Choroid plexus epithelial cell (primary cell): ENCODE results near the gene TEX9.
"Not testable (repeated sequence)": the region's sequence is repeated elsewhere in the genome, so short reads cannot be mapped to it uniquely, and the experiment has no call there.

Source experiments
- DNase-seq: peaks from one replicate; pipeline ENCODE4 v3.0.0-alpha.2; 2010; ENCODE audit warnings: low read depth
- H3K4me3 ChIP-seq: 2 replicates; pipeline ENCODE4 v1.5.1; 2011; ENCODE audit warnings: low read depth, mild to moderate bottlenecking, control low read depth, low read length, moderate library complexity
- TF ChIP-seq, protein P1 (sequence below): conservative IDR thresholded peaks from 2 replicates; pipeline ENCODE4 v1.5.1; 2011; ENCODE audit warnings: low read depth, mild to moderate bottlenecking, control low read depth, inconsistent platforms, low read length, moderate library complexity

The TEX9 gene

DNA sequence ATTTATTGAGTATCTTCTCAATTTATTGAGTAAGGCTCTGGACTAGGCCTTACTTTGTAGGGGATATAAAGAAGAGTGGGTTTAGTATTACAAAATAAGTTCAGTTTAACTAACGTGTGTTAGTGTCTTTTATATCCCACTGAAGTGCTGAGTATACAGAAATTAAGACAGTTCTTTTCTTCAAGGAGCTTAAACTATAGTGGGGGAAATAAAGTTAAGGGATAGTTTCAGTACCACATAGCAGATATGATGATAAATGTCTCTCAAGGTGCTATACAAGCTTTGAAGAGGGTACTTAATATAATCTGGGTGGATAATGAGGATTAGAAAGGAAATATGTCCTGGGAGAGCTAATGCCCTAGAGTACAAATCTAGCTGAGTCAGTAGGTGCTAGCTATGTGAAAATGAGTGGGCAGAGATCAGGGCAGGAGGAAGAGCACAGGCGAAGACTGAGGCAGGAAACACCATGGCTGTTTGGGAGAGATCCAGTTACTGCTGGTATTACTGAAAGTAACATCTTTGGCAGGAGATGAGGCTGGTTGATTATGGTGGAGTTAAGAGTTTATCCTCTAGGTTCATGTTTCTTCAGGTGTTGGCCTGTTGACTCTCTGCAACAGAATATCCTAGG, 46.0 kb downstream of the TEX9 start:
- H3K4me3 ChIP-seq = no peak overlapping the region
- peak; percentile 22 for DNase-seq
- TF ChIP-seq, protein P1, sequence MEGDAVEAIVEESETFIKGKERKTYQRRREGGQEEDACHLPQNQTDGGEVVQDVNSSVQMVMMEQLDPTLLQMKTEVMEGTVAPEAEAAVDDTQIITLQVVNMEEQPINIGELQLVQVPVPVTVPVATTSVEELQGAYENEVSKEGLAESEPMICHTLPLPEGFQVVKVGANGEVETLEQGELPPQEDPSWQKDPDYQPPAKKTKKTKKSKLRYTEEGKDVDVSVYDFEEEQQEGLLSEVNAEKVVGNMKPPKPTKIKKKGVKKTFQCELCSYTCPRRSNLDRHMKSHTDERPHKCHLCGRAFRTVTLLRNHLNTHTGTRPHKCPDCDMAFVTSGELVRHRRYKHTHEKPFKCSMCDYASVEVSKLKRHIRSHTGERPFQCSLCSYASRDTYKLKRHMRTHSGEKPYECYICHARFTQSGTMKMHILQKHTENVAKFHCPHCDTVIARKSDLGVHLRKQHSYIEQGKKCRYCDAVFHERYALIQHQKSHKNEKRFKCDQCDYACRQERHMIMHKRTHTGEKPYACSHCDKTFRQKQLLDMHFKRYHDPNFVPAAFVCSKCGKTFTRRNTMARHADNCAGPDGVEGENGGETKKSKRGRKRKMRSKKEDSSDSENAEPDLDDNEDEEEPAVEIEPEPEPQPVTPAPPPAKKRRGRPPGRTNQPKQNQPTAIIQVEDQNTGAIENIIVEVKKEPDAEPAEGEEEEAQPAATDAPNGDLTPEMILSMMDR = no peak

DNA sequence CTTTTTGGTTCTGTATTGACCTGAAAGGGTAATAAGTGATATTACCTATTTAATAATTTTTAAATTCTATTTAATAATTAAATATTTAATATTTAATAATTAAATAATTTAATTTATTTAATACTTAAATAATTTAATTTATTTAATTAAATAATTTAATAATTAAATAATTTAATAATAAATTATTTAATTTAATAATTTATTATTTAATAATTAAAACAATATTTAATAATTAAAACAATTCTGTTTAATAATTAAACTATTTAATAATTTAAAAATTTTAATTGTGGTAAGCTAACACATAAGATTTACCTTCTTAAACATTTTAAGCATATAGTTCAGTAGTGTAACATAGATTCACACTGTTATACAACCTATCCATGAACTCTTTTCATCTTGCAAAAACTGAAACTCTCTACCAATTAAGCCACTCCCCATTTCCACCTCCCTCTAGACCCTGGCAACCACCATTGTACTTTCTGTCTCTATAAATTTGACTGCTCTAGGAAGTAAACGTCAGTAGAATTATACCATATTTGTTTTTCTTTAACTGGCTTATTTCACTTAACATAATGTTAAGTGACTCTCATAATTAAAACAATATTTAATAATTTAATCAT, 48.0 kb downstream of the TEX9 start:
- not testable (repeated sequence) for DNase-seq, H3K4me3 ChIP-seq

DNA sequence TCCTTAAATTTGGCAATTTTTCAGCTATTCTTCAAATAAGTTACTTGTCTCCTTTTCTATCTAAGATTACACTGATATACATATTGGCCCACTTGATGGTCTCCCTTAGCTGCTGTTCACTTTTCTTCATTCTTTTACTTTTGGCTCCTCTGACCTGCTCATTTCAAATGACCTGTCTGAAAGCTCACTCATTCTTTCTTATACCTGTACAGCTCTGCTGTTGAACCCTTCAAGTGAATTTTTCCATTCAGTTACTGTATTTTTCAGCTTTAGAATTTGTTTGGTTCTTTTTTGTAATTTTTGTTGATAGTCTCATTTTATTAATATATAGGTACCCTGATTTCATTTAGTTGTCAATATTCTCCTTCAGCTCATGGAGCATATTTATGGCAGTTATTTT, 60.0 kb downstream of the TEX9 start:
- TF ChIP-seq, protein P1 = no peak
- H3K4me3 ChIP-seq = no peak overlapping the region
- no peak for DNase-seq

DNA sequence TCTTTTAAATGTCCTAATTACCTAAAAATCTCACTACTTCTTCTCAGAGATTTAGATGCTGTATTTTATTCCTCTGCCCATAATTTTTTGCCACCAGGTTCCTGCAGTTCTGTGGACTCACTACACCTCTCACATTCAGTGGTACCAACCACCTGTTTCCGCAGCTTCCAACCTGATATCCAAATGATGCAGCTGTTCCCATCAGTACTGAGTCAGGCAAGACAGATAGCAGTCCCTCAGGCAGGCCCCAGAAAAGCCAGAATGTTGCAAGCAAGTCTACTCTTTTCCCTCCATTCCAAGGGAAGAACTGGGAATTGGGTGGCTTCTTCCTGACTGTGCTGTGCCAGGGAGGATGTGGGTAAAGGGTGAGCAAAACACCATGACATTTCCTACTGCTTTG, 60.8 kb downstream of the TEX9 start:
- no peak for DNase-seq
- TF ChIP-seq, protein P1 = no peak
- H3K4me3 ChIP-seq = no peak overlapping the region

DNA sequence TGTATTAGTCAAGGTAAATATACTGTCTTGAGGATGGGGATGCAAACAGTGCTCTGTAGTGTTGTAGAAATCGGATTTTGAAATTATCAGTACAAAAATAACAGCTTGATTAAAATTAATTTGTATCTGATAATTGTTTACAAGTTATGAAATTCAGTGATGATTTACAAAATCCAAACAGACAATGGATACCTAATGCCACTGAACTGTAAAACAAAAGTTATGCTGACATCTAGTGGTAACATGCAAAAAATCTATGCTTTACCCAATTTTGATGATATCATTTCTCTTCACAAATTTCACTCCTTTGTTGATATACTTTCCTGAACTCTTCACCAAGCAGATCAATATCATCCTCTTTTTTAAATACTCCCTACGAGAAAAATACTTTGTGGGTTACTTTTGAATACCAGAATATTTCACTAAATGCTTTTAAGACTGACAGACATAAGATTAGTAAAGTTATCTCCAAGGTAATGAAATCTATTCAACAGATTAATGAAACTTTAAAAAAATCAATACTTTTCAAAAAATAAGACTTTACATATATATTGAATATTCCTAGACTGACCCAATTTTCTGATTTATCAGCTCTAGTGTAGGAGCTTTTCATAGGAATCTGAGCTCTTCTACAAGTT, 63.7 kb downstream of the TEX9 start:
- TF ChIP-seq, protein P1 = peak; percentile 54
- DNase-seq = peak; percentile 61
- H3K4me3 ChIP-seq = no peak overlapping the region

DNA sequence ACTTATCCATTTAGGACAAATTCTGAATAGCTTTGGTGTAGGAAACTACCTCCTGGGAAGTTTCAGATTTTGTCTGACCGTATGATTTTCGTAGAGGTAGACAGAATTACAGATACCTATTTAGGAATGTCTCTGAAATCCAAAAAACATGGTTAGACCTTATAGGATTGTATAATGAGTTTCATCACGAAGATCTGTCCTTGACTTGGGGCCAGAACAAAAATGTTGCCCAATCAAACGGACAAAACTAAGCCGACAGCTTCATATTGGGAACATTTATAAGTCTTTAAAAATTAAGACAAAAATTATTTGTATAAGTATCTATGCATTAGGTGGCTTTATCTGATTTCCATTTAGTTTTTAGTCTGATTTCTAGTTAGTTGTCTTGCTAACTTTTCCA, 67.1 kb downstream of the TEX9 start:
- TF ChIP-seq, protein P1 = no peak
- DNase-seq = no peak
- H3K4me3 ChIP-seq = no peak overlapping the region

DNA sequence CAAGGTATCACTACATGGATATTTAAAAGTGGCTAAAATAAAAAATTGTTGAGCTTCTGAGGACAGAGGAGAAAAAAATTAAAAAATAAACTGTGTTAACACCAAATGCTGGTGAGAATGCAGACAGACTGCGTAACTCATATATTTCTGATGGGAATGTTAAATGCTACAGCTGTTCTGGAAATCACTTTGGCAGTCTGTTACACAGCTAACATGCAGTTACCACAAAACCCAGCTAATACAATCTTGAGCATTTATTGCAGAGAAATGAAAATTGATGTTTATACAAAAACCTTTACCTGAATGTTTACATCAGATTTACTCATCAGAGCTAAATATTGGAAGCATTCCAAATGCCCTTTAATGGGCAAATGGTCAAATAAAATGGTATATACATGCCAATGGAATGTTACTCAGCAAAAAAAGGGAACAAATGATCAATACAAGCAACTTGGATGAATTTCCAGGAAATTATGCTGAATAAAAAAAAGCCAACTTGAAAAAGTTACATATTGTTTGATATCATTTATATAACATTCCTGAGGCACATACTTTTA, 75.1 kb downstream of the TEX9 start:
- no peak for DNase-seq
- no peak overlapping the region for H3K4me3 ChIP-seq

More for the DNA sequence above, 75.1 kb downstream of the TEX9 start:
- TF ChIP-seq, protein P1 = no peak
